K562 (cell line): ENCODE measurements around the gene C2orf69. TPM values are rescaled to one million over a fixed set of nuclear protein-coding genes. Genes with fewer than 3 reads are reported as not detected.

Source experiments
- BRF1 ChIP-seq: IDR thresholded peaks from 3 replicates; pipeline ENCODE4 v1.6.1; 2011; ENCODE audit warnings: borderline replicate concordance, mild to moderate bottlenecking; ENCODE audit not compliant: insufficient read length; ENCODE audit errors: extremely low read depth
- CBFB ChIP-seq: sonication (generic); formaldehyde crosslinking; IDR thresholded peaks from 2 replicates; pipeline ENCODE4 v1.4.0; 2020; ENCODE audit warnings: mild to moderate bottlenecking, missing genetic modification reagents
- CBX1 ChIP-seq: sonication (generic); IDR thresholded peaks from 2 replicates; pipeline ENCODE4 v1.6.1; 2016; ENCODE audit warnings: antibody characterized with exemption, low read depth, mild to moderate bottlenecking
- CCNT2 ChIP-seq: IDR thresholded peaks from 2 replicates; pipeline ENCODE4 v1.6.1; 2011; ENCODE audit warnings: borderline replicate concordance, low read depth, mild to moderate bottlenecking, moderate library complexity, mixed read lengths, low read length; ENCODE audit not compliant: insufficient read length; ENCODE audit errors: extremely low read depth
- EGR1 ChIP-seq: fragments of 450-650 bp; conservative IDR thresholded peaks from 2 replicates; pipeline ENCODE4 v1.6.1; 2017; ENCODE audit warnings: mild to moderate bottlenecking
- ESRRA ChIP-seq: fragments of 450-650 bp; IDR thresholded peaks from 2 replicates; pipeline ENCODE4 v1.6.1; 2014; ENCODE audit warnings: low read depth, mild to moderate bottlenecking, moderate library complexity, borderline replicate concordance
- GABPB1 ChIP-seq: sonication (generic); formaldehyde crosslinking; IDR thresholded peaks from 2 replicates; pipeline ENCODE4 v1.8.0; 2022; ENCODE audit warnings: mild to moderate bottlenecking, missing genetic modification reagents
- HCFC1 ChIP-seq: IDR thresholded peaks from 2 replicates; pipeline ENCODE4 v1.6.1; 2012; ENCODE audit warnings: low read depth, low read length, improper control_type of control experiment
- MCM7 ChIP-seq, 2 experiments: fragments of 450-650 bp; IDR thresholded peaks; 2 replicates each; pipeline ENCODE4 v1.6.1; 2016 to 2018
- PHF8 ChIP-seq: fragments of 200-600 bp; sonication (generic); IDR thresholded peaks from 2 replicates; pipeline ENCODE4 v1.6.1; 2012; ENCODE audit warnings: mixed run types, mild to moderate bottlenecking, inconsistent platforms, low read length, moderate library complexity, borderline replicate concordance
- PTRF ChIP-seq: fragments of 450-650 bp; IDR thresholded peaks from 2 replicates; pipeline ENCODE4 v1.6.1; 2016; ENCODE audit warnings: mild to moderate bottlenecking, missing genetic modification characterization, missing compliant biosample characterization
- RBM22 ChIP-seq: fragments of 200-400 bp; formaldehyde crosslinking; IDR thresholded peaks from 2 replicates; pipeline ENCODE4 v1.6.1; 2018; ENCODE audit warnings: low read length, low read depth; ENCODE audit not compliant: poor library complexity, severe bottlenecking
- SIX5 ChIP-seq, 2 experiments: IDR thresholded peaks; 2 replicates each; pipeline ENCODE4 v1.6.1; 2011; ENCODE audit warnings: low read length in 2 of 2, borderline replicate concordance in 1 of 2, low read depth in 1 of 2, mild to moderate bottlenecking in 1 of 2, moderate library complexity in 1 of 2; ENCODE audit not compliant: insufficient read depth in 1 of 2
- SMAD4 ChIP-seq: fragments of 250-450 bp; sonication (Bioruptor Pico); conservative IDR thresholded peaks from 2 replicates; pipeline ENCODE4 v1.8.0; 2021; ENCODE audit warnings: inconsistent platforms, mild to moderate bottlenecking, moderate library complexity
- SMARCA5 ChIP-seq: fragments of 450-650 bp; IDR thresholded peaks from 2 replicates; pipeline ENCODE4 v1.6.1; 2016
- SRF ChIP-seq, 2 experiments: fragments of 250-450, 450-650 bp in 1 of 2; sonication (Bioruptor Pico) in 1 of 2; sonication (generic) in 1 of 2; formaldehyde crosslinking; IDR thresholded peaks; 2 replicates each; pipeline versions ENCODE4 v1.5.0 to v1.5.1; 2020 to 2022; ENCODE audit warnings: mild to moderate bottlenecking in 1 of 2, missing genetic modification reagents in 1 of 2
- SUPT5H ChIP-seq: fragments of 450-650 bp; IDR thresholded peaks from 2 replicates; pipeline ENCODE4 v1.6.1; 2016
- TCF7L2 ChIP-seq: fragments of 150-350 bp; IDR thresholded peaks from 2 replicates; pipeline ENCODE4 v1.6.1; 2016; ENCODE audit warnings: low read depth, mild to moderate bottlenecking, low read length, moderate library complexity
- YY1 ChIP-seq, 3 experiments: IDR thresholded peaks; 2 replicates each; pipeline ENCODE4 v1.6.1; 2011; ENCODE audit warnings: low read length in 2 of 3, mild to moderate bottlenecking in 2 of 3, moderate library complexity in 2 of 3, borderline replicate concordance in 1 of 3, control low read depth in 1 of 3, low read depth in 1 of 3; ENCODE audit not compliant: insufficient read depth in 3 of 3, insufficient replicate concordance in 2 of 3, control insufficient read depth in 1 of 3, insufficient read length in 1 of 3; ENCODE audit errors: extremely low read depth in 1 of 3
- ZNF639 ChIP-seq, 2 experiments: fragments of 200-800 bp in 1 of 2; sonication (Bioruptor generic) in 1 of 2; sonication (generic) in 1 of 2; formaldehyde crosslinking in 1 of 2; IDR thresholded peaks in 1 of 2; conservative IDR thresholded peaks in 1 of 2; 2 replicates each; pipeline versions ENCODE4 v1.5.0 to v1.6.1; 2016 to 2020; ENCODE audit warnings: missing compliant biosample characterization in 1 of 2, missing genetic modification characterization in 1 of 2, missing genetic modification reagents in 1 of 2
- polyA plus RNA-seq, 8 experiments: library from polyadenylated mRNA; depleted of rRNA in 4 of 8; stranded (reverse) in 5 of 8; unstranded in 3 of 8; fragments of >200 nt; fragmentation: Nextera tagmentation in 2 of 8; fragmentation: Illumina TruSeq in 1 of 8; extraction: Ambion mirVana in 2 of 8; extraction: Trizol in 1 of 8; gene quantifications; 2 replicates each; pipeline versions ENCODE4 v1.2.1 to v1.2.3, GENCODE V29; 2011 to 2014; ENCODE audit warnings: inconsistent platforms in 1 of 8, missing spikeins in 1 of 8
- total RNA-seq, 7 experiments: library from RNA; depleted of rRNA in 6 of 7; stranded (reverse); fragments of >200 nt in 6 of 7; fragmentation: Illumina TruSeq in 2 of 7; extraction: Trizol in 2 of 7; gene quantifications; 2 replicates each; pipeline versions ENCODE4 v1.2.1 to v1.2.3, GENCODE V29; 2011 to 2021; ENCODE audit warnings: low replicate concordance in 1 of 7
- TF ChIP-seq, protein P1 (sequence below): sonication (generic); formaldehyde crosslinking; IDR thresholded peaks from 2 replicates; pipeline ENCODE4 v1.8.0; 2022; ENCODE audit warnings: missing genetic modification reagents, mild to moderate bottlenecking, moderate library complexity, borderline replicate concordance
- TF ChIP-seq, protein P2 (sequence below): sonication (generic); formaldehyde crosslinking; IDR thresholded peaks from 2 replicates; pipeline ENCODE4 v1.4.0; 2020; ENCODE audit warnings: mild to moderate bottlenecking, missing genetic modification reagents

C2orf69 gene
- total and polyA plus RNA-seq, 9 of the 15 experiments (the other 6 are each of a cell fraction or from before 2014, with no cell fraction given), result 3.4 to 9.8 (median 5.7) TPM

DNA sequence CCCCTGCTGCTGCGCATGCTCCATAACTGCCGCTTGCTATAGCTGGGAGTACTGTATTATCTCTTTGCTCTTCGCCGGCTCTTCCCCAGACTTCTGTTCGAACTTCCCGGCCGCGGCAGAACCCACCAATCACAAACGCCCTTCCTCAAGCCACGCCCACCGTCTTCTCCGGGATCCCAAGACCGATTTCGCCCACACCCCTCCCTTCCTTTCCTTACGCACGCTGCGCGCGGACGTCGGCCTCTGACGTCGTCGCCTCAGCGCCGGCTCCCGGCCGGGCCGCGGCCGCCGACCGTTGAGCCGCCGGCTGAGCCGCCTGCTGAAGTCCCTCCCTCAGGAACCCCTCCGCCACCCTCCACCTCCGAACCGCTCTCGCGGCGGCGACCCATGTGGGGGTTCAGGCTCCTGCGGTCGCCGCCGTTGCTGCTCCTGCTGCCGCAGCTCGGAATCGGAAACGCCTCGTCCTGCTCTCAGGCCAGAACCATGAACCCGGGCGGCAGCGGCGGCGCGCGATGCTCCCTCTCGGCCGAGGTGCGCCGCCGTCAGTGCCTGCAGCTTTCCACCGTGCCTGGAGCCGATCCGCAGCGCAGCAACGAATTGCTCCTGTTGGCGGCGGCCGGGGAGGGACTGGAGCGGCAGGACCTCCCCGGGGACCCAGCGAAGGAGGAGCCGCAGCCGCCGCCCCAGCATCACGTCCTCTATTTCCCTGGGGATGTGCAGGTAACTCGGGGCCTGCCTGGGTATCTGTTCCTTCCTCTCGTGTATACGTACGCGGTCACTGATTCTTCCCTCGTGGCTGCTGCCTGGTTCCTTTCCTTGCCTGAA, at the start of gene C2orf69 (continued):
- 0 out of 4 replicates have a peak, but pooled peaks of 1 of the 2 experiments have one; percentile 57 for TF ChIP-seq ZNF639 (CRISPR knock-in tag; conservative IDR thresholded peaks at IDR 0.05 in 1 of 2, IDR thresholded peaks at IDR 0.05 in 1 of 2)
- peak; percentile 65 for TF ChIP-seq GABPB1 (CRISPR knock-in tag)
- TF ChIP-seq SUPT5H, result peak; percentile 83
- TF ChIP-seq PHF8, result peak; percentile 91
- peak; percentile 36 for TF ChIP-seq SMAD4 (CRISPR knock-in tag)
- TF ChIP-seq CBFB (CRISPR knock-in tag), result 0 out of 2 replicates have a peak, but pooled peaks have one; percentile 30
- TF ChIP-seq TCF7L2, result peak; percentile 36; the same call in 1 of the 2 replicates
- no peak for TF ChIP-seq BRF1
- peak; percentile 67 for TF ChIP-seq HCFC1
- no peak for TF ChIP-seq SMARCA5
- TF ChIP-seq, protein P1, sequence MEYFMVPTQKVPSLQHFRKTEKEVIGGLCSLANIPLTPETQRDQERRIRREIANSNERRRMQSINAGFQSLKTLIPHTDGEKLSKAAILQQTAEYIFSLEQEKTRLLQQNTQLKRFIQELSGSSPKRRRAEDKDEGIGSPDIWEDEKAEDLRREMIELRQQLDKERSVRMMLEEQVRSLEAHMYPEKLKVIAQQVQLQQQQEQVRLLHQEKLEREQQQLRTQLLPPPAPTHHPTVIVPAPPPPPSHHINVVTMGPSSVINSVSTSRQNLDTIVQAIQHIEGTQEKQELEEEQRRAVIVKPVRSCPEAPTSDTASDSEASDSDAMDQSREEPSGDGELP, result peak; percentile 75; the same call in 1 of the 2 replicates
- TF ChIP-seq YY1 (IDR thresholded peaks at IDR 0.05; ENCODE audit: borderline replicate concordance in 1 of 3, control insufficient read depth in 1 of 3, extremely low read depth in 1 of 3, insufficient read depth in 3 of 3, insufficient read length in 1 of 3, insufficient replicate concordance in 2 of 3, low read depth in 1 of 3, low read length in 2 of 3), result peak in 2 of 3 experiments; percentile 4 to 38
- peak; percentile 59 for TF ChIP-seq RBM22
- peak; percentile 80 for TF ChIP-seq CCNT2
- TF ChIP-seq SRF (CRISPR knock-in tag; IDR thresholded peaks at IDR 0.05), result no peak
- TF ChIP-seq ESRRA, result peak; percentile 44; the same call in 1 of the 2 replicates
- no peak for TF ChIP-seq PTRF
- no peak for TF ChIP-seq MCM7 (IDR thresholded peaks at IDR 0.05)
- no peak; the same call in 1 of the 2 replicates for TF ChIP-seq CBX1
- TF ChIP-seq SIX5 (IDR thresholded peaks at IDR 0.05; ENCODE audit: borderline replicate concordance in 1 of 2, insufficient read depth in 1 of 2, low read depth in 1 of 2, low read length in 2 of 2), result no peak
- TF ChIP-seq, protein P2, sequence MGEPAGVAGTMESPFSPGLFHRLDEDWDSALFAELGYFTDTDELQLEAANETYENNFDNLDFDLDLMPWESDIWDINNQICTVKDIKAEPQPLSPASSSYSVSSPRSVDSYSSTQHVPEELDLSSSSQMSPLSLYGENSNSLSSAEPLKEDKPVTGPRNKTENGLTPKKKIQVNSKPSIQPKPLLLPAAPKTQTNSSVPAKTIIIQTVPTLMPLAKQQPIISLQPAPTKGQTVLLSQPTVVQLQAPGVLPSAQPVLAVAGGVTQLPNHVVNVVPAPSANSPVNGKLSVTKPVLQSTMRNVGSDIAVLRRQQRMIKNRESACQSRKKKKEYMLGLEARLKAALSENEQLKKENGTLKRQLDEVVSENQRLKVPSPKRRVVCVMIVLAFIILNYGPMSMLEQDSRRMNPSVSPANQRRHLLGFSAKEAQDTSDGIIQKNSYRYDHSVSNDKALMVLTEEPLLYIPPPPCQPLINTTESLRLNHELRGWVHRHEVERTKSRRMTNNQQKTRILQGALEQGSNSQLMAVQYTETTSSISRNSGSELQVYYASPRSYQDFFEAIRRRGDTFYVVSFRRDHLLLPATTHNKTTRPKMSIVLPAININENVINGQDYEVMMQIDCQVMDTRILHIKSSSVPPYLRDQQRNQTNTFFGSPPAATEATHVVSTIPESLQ (CRISPR knock-in tag), result no peak
- TF ChIP-seq EGR1, result peak; percentile 63
